ENCODE data around the gene IGFBPL1.

Gene IGFBPL1

GRCh38 chr9:38393128-38393796 lies 31.0 kb downstream of the IGFBPL1 start:
- H3K4me3 ChIP-seq (replicated peaks; ENCODE audit: low read depth, low read length): peak overlapping the region; percentile 75
- TF ChIP-seq, protein P1, sequence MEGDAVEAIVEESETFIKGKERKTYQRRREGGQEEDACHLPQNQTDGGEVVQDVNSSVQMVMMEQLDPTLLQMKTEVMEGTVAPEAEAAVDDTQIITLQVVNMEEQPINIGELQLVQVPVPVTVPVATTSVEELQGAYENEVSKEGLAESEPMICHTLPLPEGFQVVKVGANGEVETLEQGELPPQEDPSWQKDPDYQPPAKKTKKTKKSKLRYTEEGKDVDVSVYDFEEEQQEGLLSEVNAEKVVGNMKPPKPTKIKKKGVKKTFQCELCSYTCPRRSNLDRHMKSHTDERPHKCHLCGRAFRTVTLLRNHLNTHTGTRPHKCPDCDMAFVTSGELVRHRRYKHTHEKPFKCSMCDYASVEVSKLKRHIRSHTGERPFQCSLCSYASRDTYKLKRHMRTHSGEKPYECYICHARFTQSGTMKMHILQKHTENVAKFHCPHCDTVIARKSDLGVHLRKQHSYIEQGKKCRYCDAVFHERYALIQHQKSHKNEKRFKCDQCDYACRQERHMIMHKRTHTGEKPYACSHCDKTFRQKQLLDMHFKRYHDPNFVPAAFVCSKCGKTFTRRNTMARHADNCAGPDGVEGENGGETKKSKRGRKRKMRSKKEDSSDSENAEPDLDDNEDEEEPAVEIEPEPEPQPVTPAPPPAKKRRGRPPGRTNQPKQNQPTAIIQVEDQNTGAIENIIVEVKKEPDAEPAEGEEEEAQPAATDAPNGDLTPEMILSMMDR (IDR thresholded peaks at IDR 0.05; ENCODE audit: insufficient read depth, low read length, poor library complexity, severe bottlenecking): no peak
- no peaks in the 10 kb centered on the region for H3K27me3 ChIP-seq (replicated peaks; ENCODE audit: control insufficient read depth, insufficient read depth, low read length)
- H3K36me3 ChIP-seq (ENCODE audit: control insufficient read depth, insufficient read depth, low read length): peaks cover 2% of the 10 kb centered on the region
- DNase-seq (ENCODE audit: extremely low read depth, insufficient read length): peak; percentile 28

- peak within 1 kb of the TSS; percentile 75 for H3K4me3 ChIP-seq (replicated peaks; ENCODE audit: low read depth, low read length)
- DNase-seq (ENCODE audit: extremely low read depth, insufficient read length): peak; percentile 91
- TF ChIP-seq, protein P1 (IDR thresholded peaks at IDR 0.05; ENCODE audit: insufficient read depth, low read length, poor library complexity, severe bottlenecking): peak; percentile 30
- peaks cover 2% of the 10 kb centered on the region for H3K36me3 ChIP-seq (ENCODE audit: control insufficient read depth, insufficient read depth, low read length)
- H3K27me3 ChIP-seq (replicated peaks; ENCODE audit: control insufficient read depth, insufficient read depth, low read length): no peaks in the 10 kb centered on the region
These were observed 31.8 kb downstream of the IGFBPL1 start, which contains the start of gene ALDH1B1 for GRCh38 chr9:38392235-38393127. Gene ALDH1B1, plus strand, starts transcription at chr9:38392702. Its CDS starts 3,047 bp downstream, at chr9:38395749.

DNA sequence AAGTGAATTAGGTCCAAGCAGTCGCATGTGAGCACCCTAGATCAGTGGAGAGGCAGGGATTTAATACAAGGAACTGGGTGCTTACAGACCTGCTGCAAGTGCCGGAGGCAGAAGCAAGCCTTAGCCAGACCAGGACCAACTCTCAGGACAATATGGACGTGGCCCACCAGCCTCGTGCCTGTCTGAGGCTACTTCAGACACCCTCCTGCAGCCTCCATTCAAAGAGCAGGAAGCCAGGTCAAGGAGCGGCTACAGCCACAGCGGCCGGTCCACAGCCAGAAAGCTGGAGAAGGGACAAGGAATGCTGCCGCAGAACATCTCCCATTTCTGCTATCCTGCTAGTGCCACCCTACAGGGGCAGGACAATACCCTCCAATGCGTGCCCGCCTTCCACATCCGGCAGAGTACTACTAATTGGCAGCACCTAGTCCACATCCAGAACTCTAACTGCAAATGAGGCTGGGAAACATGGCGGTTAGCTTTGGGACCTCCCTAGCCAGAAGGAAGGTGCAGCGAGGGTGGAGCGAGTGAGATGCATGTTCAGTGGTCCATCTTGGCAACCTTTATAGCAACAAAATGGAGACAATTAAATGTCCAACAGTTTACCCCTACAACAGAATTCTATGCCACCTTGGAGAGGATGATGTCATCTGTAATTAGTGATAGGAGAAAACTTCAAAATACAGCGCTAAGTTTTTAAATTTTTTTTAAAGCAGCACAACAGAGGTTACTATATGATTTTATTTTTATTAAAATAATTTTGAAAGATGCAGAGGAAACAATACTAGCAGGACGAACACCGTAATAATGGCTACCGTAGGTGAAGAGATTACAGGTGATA lies 32.8 kb downstream of the IGFBPL1 start:
- Histone ChIP-seq H3K27me3 (replicated peaks; ENCODE audit: control insufficient read depth, insufficient read depth, low read length) (no peaks in the 10 kb centered on the region), H3K36me3 (ENCODE audit: control insufficient read depth, insufficient read depth, low read length) (no peaks in the 10 kb centered on the region; the same call in none of the 2 replicates), H3K4me3 (replicated peaks; ENCODE audit: low read depth, low read length) (no peak overlapping the region)
- TF ChIP-seq, protein P1 (IDR thresholded peaks at IDR 0.05; ENCODE audit: insufficient read depth, low read length, poor library complexity, severe bottlenecking): no peak
- no peak for DNase-seq (ENCODE audit: extremely low read depth, insufficient read length)

GRCh38 chr9:38390851-38391250 lies 33.4 kb downstream of the IGFBPL1 start:
- Histone ChIP-seq H3K4me3 (replicated peaks; ENCODE audit: low read depth, low read length) (no peak overlapping the region), H3K27me3 (replicated peaks; ENCODE audit: control insufficient read depth, insufficient read depth, low read length) (no peaks in the 10 kb centered on the region), H3K36me3 (ENCODE audit: control insufficient read depth, insufficient read depth, low read length) (no peaks in the 10 kb centered on the region)
- TF ChIP-seq, protein P1 (IDR thresholded peaks at IDR 0.05; ENCODE audit: insufficient read depth, low read length, poor library complexity, severe bottlenecking): no peak
- DNase-seq (ENCODE audit: extremely low read depth, insufficient read length): no peak

- Histone ChIP-seq H3K27me3 (replicated peaks; ENCODE audit: control insufficient read depth, insufficient read depth, low read length) (no peaks in the 10 kb centered on the region), H3K36me3 (ENCODE audit: control insufficient read depth, insufficient read depth, low read length) (no peaks in the 10 kb centered on the region), H3K4me3 (replicated peaks; ENCODE audit: low read depth, low read length) (no peak overlapping the region)
- TF ChIP-seq, protein P1 (IDR thresholded peaks at IDR 0.05; ENCODE audit: insufficient read depth, low read length, poor library complexity, severe bottlenecking): no peak
- DNase-seq (ENCODE audit: extremely low read depth, insufficient read length): no peak
These were observed 33.8 kb downstream of the IGFBPL1 start for GRCh38 chr9:38390442-38390841.

Data from GM06990 (cell line).